CD4-positive, alpha-beta T cell treated with Interleukin-17A for 4 hours (primary cell): ENCODE results near the gene WDR93.
"Not testable (repeated sequence)": the region's sequence is repeated elsewhere in the genome, so short reads cannot be mapped to it uniquely, and the experiment has no call there.

Source experiments
- DNase-seq: peaks from one replicate; pipeline ENCODE4 v3.0.0-alpha.2; 2020; ENCODE audit warnings: mixed read lengths

Gene WDR93

DNA sequence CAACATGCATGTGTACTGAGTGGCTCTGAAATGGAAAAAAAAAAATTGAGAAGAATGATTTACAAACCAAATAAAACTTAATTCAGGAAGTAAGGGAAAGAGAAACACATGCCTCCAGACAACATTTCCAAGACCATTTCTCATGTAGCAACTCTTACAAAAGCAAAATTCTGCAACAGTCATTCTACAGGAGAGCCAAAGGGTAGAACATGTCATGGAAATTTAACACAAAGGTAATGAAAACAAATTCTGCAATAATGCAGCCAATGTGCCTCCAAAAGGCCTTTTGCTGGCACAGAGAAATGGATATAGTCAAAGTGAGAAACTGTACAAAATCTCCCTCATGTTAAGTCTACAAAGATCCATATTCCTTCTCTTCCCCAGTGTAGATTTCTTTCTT lies 4.1 kb upstream of the WDR93 start:
- DNase-seq, result no peak

DNA sequence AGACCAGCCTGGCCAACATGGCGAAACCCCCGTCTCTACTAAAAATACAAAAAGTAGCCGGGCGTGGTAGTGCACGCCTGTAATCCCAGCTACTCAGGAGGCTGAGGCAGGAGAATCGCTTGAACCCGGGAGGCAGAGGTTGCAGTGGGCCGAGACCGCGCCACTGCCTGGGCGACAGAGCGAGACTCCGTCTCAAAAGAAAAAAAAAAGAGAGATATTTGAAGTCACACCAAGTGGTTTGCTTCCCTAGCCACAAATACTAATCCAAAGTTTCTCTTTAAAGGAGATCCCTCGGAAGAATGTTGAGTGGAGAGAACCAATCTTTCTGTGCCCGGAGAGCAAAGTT lies 708 bp upstream of the WDR93 start:
- not testable (repeated sequence) for DNase-seq

DNA sequence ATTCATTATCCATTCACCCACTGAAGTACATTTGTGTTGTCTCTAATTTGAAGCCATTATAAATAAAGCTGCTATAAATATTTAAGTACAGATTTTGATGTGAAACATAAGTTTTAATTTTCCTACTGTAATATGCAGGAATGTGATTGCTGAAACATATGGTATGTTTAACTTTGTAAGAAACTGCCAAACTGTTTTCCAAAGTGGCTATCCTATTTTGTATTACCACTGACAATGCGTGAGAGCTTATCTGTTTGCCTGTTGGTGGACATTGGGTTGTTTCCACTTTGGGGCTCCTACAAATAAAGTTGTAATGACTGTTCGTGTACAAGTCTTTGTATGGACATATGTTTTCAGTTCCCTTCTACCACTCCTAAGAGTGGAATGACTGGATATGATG lies 2.5 kb downstream of the WDR93 start:
- no peak for DNase-seq

DNA sequence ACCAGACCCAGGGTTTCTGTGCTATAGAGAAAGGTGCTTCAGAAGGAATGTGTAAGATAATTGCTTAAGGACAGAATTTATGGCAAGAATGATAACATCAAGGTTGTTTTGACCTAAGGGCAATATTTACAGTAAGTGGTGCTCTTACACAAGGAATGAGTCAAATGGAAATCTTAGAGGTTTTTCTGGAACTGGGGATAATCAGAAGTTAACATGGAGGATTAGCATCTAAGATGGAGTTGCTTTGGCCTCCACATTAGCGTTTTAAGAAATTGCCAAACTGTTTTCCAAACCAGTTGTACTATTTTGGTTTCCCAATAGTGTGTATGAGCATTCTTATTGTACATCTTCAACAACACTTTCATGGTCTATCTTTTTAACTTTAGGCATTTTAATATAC lies 3.1 kb downstream of the WDR93 start:
- DNase-seq, result no peak

DNA sequence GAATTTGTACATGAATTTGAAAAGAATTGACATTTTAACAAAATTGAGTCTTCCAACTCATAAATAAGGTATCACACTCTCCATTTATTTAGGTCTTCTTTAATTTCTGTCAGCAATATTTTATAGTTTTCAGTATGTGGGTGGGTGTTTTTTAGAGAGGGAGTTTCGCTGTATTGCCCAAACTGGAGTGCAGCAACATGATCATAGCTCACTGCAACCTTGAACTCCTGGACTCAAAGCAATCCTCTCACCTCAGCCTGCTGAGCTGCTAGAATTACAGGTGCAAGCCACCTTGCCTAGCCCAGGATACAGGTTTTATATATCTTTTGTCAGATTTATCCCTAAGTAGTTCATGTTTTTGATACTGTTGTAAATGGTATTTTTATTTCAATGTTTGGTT lies 4.6 kb downstream of the WDR93 start:
- DNase-seq, result no peak

DNA sequence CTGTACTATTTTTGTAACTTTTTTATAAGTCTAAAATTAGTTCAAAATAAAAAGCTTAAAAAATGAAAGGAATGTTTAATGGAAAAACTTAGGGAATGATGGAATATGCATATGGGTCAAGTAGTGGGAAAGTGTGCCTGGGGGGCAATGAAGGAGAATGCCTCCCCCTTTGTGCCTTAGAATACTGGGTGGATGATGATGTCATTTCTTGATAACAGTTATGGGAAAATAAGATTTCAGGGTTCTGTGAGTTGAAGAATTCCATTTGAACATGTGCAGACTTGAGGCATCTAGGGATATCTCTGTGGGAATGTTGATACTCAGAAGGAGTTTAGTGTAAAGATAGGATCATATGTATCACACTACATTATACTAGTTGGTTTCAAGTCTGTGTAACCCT lies 13.8 kb downstream of the WDR93 start:
- no peak for DNase-seq

DNA sequence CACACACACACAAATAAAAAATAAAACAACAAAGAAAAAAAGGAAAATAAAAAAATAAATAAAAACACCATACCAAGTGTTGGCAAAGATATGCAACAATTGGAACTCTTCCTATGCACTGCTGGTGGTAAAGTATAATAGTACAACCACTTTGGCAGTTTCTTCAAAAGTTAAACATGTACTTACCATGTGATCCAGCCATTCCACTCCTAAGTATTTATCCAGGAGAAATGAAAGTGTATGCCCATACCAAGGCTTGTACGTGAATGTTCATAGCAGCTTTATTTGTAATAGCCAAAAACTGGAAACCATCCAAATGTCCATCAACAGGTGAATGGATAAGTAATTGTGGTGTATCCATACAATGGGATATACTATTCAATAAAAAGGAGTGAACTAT lies 17.0 kb downstream of the WDR93 start:
- no peak for DNase-seq

DNA sequence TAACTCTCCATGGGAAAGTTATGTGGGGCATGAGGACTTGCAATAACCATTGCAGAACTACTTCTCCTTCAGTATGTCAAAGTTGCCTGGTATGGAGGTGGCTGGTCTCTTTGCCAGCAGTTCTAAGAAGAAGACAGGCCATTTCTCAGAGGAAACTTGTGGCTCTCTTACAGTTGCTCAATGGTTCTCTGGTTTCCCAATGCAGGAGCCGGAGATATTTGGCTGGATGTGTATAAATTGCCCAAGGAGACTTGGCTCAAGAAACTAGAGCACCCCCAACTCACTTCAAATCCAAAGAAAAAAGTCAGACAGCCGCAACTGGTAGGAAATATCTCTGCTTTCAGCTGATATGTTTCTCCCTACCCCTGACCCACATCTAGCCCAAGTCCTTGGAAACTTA lies 24.2 kb downstream of the WDR93 start:
- DNase-seq, result no peak

DNA sequence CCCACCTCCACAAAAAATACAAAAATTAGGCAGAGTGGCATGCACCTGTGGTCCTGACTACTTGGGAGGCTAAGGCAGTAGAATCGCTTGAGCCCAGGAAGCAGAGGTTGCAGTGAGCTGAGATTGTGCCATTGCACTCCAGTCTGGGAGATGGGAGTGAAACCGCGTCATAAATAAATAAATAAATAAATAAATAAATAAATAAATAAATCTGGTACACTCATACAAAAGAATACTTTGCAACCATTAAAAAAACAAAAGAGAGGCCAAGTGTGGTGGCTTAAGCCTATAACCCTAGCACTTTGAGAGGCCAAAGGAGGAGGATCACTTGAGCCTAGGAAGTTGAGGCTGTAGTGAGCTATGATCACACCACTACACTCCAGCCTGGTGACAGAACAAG lies 32.4 kb downstream of the WDR93 start:
- DNase-seq, result no peak

DNA sequence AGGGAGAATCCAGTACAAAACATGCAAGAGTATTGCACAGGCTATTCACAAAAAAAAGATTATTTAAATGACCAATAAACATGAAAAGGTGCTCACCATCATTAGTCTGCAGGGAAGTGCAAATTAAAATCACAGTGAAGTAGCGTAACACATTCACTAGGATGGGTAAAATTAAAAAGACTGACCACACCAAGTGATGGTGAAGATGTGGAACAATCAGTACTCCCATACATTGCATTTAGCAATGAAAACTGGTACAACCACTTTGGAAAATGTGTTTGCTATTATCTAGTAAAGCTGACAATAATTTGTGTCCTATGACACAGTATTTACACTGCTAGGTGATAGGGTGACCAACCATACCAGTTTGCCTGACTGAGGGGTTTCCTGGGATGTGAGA lies 34.0 kb downstream of the WDR93 start:
- no peak for DNase-seq

DNA sequence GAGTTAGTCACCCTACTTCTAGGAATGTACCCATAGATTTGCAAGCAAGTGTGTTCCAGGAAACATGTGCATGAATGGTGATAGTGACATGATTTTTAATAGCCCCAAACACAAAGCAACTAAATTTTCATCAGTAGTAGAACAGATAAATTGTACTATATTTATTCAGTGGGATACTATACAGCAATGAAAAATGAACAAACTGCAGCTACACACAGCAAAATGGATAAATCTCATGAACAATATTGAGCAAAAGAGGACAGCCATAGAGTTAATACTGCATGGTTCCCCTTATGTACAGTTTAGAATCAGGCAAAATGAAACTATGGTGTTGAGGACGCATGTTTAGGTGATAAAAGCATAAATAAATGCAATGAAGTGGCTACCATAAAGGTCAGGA lies 34.5 kb downstream of the WDR93 start:
- DNase-seq, result no peak

DNA sequence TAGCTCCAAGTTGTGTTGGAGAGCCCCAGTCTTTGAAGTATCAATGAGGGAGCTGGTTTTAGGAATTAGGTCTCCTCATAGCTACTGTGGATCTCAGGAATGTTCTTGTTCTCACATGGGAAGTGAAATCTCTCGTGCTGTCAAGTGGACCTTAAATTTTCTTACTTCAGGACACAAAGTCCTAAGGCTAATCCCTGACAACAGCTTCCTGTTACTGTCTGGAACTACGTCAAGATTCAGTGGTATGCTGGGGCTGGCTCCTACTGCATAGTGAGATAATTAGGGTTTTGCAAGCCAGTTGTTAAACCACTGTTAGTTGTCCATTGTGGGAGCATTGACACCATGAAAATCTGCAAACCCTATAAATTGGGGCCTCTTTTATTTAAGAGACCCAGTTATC lies 37.6 kb downstream of the WDR93 start:
- DNase-seq, result no peak

DNA sequence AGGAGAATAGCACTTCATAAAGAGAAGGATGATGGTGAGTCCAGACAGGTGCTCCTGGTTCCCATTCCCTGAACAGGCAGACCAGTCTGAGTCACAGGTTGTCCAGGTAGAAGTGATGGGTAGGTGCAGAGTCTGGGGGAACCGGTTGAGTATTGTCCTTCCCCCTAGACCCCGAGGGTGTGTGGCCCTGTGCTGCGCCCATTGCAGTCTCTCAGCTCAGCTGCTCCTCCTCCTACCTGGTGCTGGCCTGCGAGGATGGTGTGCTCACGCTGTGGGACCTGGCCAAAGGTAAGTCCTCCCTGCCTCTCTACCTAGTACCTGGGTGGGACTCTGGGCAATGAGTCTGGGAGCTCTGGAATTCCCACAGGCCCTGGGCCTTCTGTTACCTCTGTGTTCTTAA lies 40.7 kb downstream of the WDR93 start:
- DNase-seq, result no peak

DNA sequence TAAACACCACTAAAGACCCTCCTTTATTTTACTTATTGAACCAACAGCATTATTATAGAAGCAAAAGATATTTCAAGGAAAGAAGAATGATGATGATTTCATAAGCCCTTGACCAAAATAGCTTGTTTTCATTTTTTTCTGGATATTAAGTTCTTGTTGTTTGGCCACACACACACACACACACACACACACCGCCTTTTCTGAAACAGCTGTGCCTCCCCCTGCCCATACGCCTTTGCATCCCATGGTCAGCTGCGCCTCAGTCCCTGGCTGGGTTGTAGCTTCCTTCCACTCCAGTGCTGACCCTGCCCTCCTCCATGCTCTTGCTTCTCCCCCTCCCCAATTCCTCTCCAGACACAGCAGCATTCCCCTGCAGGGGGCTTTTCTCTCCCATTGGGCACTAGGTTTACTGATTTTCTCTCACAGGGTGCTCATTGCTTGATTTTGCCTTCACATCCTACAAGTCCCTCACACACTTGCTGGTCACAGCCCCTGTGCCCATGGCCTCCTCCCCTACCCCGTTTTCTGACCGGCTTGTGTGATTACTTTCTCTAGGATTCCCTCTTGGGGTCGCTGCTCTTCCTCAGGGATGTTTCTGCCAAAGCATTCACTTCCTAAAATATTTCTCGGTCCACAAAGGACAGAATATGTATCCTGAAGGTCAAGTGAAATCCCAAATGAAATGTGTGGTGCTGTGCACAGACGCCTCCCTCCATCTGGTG lies 42.0 kb downstream of the WDR93 start:
- no peak for DNase-seq

DNA sequence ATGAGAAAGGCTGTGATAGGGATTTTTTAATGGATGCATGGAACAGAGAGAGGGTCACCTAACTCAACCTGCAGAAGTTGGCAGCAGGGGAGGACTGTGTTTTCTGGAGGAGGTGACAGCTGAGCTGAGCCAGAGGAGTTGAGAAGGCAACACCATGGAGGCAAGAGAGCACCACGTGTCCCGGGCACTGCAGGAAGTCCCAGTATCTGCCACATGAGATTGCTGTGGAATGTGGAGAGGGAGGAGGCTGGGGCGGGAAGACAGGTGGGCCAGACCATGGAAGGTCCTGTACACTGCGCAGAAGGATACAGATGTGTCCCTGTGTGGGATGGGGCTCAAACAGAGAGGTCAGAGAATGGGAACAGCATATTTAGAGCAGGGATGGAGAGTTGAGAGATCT lies 45.2 kb downstream of the WDR93 start:
- no peak for DNase-seq

DNA sequence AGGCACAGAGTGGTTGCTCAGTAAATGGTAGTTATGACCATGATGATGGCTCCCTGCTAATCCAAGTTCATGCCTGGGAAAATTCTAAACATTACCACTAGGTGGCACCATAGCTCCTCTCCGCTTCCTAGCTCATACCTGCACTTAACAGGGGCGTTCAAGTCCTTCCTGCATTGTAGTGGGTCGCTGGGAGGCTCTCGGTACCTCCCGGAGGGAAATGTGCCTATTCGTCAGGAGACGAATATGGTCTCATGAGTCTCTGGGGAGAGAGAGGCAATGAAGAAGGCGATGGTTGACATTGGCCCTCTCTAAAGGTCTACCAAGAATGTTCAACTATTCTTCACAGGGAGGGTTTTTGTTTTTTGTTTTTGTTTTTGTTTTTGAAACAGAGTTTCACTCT lies 49.5 kb downstream of the WDR93 start:
- peak; percentile 63 for DNase-seq

DNA sequence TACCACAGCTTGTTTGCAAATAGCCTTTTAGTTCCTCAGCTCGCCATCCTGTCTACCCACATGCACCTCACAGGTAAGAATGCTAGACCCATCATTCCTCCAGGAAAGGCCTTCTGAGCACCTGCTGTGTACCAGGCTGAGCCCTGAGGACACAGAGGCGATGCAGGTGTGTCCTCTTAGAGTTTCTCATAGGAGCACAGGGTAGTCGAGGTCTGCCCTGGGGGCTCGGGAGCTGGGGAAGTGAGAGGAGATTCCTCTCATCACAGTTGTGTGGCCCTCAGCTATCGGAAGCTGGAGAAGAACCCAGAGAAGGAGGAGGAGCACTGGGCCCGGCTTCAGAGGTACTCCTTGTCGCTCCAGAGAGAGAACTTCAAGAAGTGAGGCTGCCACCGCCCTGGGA lies 52.4 kb downstream of the WDR93 start:
- no peak for DNase-seq

DNA sequence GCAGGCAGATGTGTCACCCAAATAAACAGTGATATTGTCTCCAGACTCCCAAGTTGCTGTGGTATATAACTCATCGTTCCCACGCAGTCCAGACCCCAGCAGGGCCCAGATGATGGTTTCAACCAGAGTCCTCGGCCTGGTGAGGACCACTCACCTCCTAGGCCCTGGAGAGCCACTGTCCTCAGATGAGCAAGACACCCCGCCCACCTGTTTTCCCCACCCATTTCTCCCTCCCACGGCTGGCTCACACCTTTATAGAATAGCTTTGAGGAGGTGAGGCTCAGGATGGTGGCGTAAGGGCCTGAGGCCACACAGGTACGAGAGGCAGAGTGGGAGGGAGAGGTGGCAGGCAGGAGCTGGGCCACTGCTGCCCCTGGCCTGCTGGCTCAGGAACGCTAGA lies 53.0 kb downstream of the WDR93 start:
- DNase-seq, result no peak

DNA sequence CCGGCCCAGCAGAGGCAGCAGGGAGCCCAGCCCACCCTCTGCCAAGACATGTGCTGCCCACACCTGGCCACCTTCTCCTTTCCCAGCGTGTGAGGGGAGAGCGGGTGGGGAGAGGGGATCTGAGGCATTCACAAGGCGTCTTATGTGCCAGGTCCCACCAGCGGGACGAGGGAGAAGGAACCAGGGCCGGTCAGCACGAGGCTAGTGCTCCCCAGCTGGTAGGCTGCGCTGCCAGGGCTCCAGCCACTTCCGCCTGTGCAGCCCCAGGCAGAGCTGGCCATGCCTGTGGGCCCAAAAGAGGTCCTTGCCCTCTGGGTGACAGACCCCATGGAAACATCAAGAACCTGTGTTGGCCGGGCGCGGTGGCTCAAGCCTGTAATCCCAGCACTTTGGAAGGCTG lies 54.5 kb downstream of the WDR93 start:
- DNase-seq, result no peak

DNA sequence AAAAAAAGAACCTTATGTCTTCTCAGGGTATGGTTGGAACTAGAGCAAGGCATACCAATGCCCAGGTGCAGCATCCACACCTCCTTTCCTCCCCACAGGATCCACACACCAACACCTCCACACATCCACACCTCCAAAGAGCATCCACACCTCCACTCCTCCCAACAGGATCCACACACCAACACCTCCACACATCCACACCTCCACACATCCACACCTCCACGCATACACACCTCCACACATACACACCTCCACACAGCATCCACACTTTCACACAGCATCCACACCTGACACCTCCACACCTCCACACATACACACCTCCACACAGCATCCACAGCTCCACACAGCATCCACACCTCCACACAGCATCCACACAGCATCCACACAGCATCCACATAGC lies 55.2 kb downstream of the WDR93 start:
- DNase-seq, result no peak

DNA sequence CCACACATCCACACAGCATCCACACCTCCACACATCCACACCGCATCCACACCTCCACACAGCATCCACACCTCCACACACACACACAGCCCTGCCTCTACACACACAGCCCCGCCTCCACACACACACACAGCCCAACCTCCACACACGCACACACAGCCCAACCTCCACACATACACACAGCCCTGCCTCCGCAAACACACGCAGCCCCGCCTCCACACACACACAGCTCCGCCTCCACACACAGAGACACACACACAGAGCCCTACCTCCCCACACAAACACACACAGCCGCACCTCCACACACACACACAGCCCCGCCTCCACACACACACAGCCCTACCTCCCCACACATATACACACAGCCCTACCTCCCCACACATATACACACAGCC lies 55.8 kb downstream of the WDR93 start:
- DNase-seq, result no peak

DNA sequence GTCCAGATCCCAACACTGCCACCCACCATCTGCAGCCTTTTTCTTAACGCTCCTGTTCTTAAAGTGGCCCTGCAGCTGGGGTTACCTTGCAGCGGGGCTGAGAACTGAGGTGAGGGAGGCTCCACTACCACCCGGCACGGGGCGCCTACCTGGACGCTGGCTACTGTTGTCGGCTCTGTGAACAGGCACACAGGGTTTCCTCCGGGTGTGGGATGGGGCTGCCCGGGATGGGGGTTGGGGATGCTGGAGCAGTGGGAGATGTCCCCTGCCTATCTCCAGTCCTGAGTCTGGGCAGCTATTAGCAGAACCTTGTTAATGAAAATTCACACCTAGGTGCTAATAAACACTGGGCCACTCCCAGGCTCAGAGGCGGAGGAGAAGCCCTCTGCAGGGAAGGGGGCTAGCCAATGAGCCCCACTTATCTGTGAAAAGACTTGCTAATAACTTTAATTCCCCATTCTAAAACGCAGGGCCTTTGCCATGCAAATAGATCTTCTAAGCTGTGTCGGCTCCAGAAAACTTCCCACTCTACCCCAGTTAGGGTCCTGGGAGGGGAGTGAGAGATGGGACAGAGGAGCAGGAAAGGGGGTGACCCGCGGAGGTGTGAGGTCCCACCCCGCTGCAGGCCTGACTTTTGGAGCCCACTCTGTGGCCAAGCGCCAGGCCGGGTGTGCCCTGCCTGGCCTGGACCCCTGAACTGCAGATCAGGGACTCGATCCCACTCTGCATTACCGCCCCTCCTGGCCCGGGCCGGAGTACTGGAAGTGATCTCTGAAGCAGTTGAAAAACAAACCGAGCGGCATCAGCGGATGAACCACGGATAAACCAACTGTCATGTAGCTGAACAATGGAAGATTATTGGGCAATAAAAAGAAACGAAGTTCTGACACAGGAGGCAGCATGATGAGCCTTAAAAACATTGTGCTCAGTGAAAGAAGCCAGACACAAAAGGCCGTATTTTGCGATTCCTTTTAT lies 57.4 kb downstream of the WDR93 start:
- no peak for DNase-seq

DNA sequence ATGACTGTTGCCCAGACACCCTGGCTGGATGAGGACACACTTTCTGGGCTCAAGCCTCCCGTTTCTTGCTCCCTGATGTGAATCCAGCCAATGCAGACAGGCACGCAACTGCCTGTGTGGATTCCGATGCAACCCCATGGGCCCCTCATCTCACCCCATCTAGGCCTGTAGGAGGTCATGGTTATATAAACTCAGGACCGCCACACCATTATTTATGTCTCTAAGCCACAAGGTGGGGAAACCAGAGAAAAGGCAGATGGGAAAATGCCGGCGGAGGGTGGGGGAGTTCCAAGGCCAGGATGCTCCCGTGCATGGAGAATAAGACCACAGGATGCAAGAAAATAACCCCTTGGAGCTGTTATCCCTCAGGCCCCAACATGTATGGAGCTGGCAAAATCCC lies 58.4 kb downstream of the WDR93 start:
- DNase-seq, result no peak

DNA sequence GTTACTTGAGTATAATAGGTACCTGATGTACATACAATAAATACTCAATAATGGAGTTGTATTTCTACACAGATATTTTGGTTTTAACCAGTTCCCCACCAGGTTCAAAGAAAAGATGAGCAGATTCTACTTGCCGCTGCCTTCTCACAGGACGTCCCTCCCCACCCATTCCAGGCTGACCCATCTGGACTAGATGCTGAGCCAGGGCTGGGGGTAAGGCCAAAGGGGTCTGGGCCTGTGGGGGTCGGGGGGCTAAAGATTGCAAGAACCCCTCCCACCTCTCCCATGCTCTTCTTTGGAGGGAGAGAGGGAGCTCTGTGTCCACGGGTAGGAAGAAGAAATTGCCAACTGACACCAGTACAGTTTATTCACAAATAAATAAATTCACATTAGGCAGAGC lies 58.9 kb downstream of the WDR93 start:
- DNase-seq, result no peak
